Tibial nerve (tissue), 4 donors: ENCODE data around the gene DDX1.

Source experiments
- EP300 ChIP-seq, 2 donors: sonication (generic); formaldehyde crosslinking; IDR thresholded peaks; one replicate each; pipeline ENCODE4 v1.6.1; 2017; ENCODE audit warnings: antibody characterized with exemption in 2 of 2, mild to moderate bottlenecking in 1 of 2
- POLR2A ChIP-seq, 2 donors: fragments of 450-650 bp; IDR thresholded peaks; one replicate each; pipeline ENCODE4 v1.6.1; 2017; ENCODE audit warnings: antibody characterized with exemption in 2 of 2, mild to moderate bottlenecking in 2 of 2, moderate library complexity in 2 of 2
- TF ChIP-seq, protein P1 (sequence below), 5 experiments: fragments of 200-600 bp in 3 of 5; fragments of 450-650 bp in 2 of 5; sonication (generic) in 3 of 5; IDR thresholded peaks; one replicate each; pipeline ENCODE4 v1.5.1; 2016 to 2019; ENCODE audit warnings: antibody characterized with exemption in 5 of 5, mild to moderate bottlenecking in 3 of 5, moderate library complexity in 2 of 5

DNA sequence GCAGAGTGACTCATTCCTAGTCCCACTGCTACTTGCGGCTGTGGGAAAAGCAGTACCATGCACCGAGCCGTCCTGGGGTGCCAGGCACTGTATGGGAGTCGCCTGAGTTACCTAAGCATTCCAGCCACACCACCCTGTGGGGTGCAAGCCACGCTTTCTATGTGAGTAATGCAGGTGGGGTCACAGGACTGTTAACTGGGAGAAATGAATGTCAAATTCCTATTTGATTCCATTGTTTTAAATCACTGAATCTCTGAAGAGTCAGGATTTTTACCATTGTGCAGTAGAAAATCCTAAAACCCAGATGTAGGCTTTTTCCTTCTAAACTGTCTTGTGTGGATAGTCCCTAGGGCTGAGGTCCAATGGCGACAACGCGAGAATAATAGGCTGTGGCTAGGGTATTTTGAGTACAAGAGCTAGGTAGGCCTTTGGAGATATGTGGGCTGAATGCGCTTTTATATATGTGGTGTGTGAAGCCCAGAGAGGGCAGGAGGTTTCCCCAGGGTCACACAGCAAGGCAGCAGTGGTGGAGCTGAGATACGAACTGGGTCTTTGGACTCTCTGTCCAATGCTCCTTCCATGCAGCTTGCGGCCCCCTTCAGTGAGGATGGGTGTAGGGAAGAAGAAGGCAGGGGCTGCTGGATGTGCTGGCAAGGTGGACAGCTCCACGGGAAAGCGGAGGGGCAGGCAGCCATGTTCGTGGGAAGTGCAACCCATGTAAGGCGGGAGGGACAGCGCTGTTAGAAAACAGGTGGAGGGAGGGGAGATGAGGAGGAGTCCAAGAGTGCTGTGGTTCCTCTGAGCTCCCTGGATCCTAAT lies 83.2 kb downstream of the DDX1 start:
- TF ChIP-seq, protein P1, sequence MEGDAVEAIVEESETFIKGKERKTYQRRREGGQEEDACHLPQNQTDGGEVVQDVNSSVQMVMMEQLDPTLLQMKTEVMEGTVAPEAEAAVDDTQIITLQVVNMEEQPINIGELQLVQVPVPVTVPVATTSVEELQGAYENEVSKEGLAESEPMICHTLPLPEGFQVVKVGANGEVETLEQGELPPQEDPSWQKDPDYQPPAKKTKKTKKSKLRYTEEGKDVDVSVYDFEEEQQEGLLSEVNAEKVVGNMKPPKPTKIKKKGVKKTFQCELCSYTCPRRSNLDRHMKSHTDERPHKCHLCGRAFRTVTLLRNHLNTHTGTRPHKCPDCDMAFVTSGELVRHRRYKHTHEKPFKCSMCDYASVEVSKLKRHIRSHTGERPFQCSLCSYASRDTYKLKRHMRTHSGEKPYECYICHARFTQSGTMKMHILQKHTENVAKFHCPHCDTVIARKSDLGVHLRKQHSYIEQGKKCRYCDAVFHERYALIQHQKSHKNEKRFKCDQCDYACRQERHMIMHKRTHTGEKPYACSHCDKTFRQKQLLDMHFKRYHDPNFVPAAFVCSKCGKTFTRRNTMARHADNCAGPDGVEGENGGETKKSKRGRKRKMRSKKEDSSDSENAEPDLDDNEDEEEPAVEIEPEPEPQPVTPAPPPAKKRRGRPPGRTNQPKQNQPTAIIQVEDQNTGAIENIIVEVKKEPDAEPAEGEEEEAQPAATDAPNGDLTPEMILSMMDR (IDR thresholded peaks at IDR 0.05) = no peak
- TF ChIP-seq EP300 (IDR thresholded peaks at IDR 0.05) = no peak
- no peak for TF ChIP-seq POLR2A (IDR thresholded peaks at IDR 0.05)
